Measurements from ENCODE around the gene IFNW1. TPM values are rescaled to one million over a fixed set of nuclear protein-coding genes. Genes with fewer than 3 reads are reported as not detected.

IFNW1 gene
- total and polyA plus RNA-seq, 7 experiments from 2014 or later: not detected

- peaks cover 22 to 39% (median 33%) of the 10 kb centered on the region in 7 donors for H3K4me1 Mint-ChIP-seq
- CTCF ChIA-PET: interaction anchor here (1.1 to 2.6 kb wide), 2 partner anchors 12 to 14 kb away, joined by 3 to 10 read pairs; no protein-coding TSS in a partner anchor
- peaks cover 0 to 2% (median 0%) of the 10 kb centered on the region in 5 donors for H3K36me3 Mint-ChIP-seq
- peak overlapping the region; percentile 49 for H3K4me3 ChIP-seq (ENCODE audit: low read length)
- H3K4me3 Mint-ChIP-seq: peak overlapping the region; percentile 66 to 82 (median 72)
- H3K27ac Mint-ChIP-seq: peak overlapping the region; percentile 46 to 92 (median 83)
- intact Hi-C loops (cut with micrococcal nuclease): loop anchor here (5.0 kb wide), 2 partner anchors 65 to 475 kb away; partner anchors contain the start of genes HACD4 (in 1 of the 2) and MLLT3 (in 1 of the 2)
- H3K36me3 ChIP-seq (ENCODE audit: control insufficient read depth in 2 of 3, insufficient read depth in 3 of 3, low read length in 3 of 3): no peaks in the 10 kb centered on the region
- POLR2A ChIA-PET: interaction anchor here (1.1 kb wide), 1 partner anchor 67 kb away, joined by 4 read pairs; no protein-coding TSS in a partner anchor
- ATAC-seq (no peak), DNase-seq (no peak)
- peak overlapping the region; percentile 8 for H3K27ac ChIP-seq (ENCODE audit: low read depth, low read length)
- H3K27me3 Mint-ChIP-seq: no peaks in the 10 kb centered on the region
- peaks cover 0 to 9% (median 0%) of the 10 kb centered on the region in 11 donors for H3K9me3 Mint-ChIP-seq
- H3K9me3 ChIP-seq (ENCODE audit: control insufficient read depth in 2 of 3, low read length in 3 of 3): no peaks in the 10 kb centered on the region
- peaks cover 15 to 17% of the 10 kb centered on the region in 2 donors for H3K4me1 ChIP-seq (ENCODE audit: control insufficient read depth in 2 of 2, insufficient read depth in 2 of 2, low read length in 2 of 2)
- no peaks in the 10 kb centered on the region for H3K27me3 ChIP-seq (ENCODE audit: control insufficient read depth in 2 of 2, insufficient read depth in 2 of 2, low read length in 2 of 2)
Measured at GRCh38 chr9:21096901-21097255, 44.8 kb downstream of the IFNW1 start.

GRCh38 chr9:21096172-21096900 lies 45.3 kb downstream of the IFNW1 start:
- no peaks in the 10 kb centered on the region for H3K9me3 ChIP-seq (ENCODE audit: control insufficient read depth in 2 of 3, low read length in 3 of 3)
- POLR2A ChIA-PET: interaction anchor here (0.6 to 1.1 kb wide), 2 partner anchors 67 to 412 kb away, joined by 3 to 4 read pairs; no protein-coding TSS in a partner anchor
- DNase-seq (peak in 7 of 9 donors; percentile 31 to 75 (median 68)), ATAC-seq (peak; percentile 97)
- H3K4me3 ChIP-seq (ENCODE audit: low read length): peak overlapping the region; percentile 49
- CTCF ChIA-PET: interaction anchor here (0.7 to 2.6 kb wide), 7 partner anchors 13 to 1166 kb away, joined by 3 to 10 read pairs (median 3); no protein-coding TSS in a partner anchor
- H3K4me3 Mint-ChIP-seq: peak overlapping the region; percentile 66 to 82 (median 72)
- H3K36me3 ChIP-seq (ENCODE audit: control insufficient read depth in 2 of 3, insufficient read depth in 3 of 3, low read length in 3 of 3): no peaks in the 10 kb centered on the region
- H3K27me3 ChIP-seq (ENCODE audit: control insufficient read depth in 2 of 2, insufficient read depth in 2 of 2, low read length in 2 of 2): no peaks in the 10 kb centered on the region
- H3K4me1 ChIP-seq (ENCODE audit: control insufficient read depth in 2 of 2, insufficient read depth in 2 of 2, low read length in 2 of 2): peaks cover 15 to 17% of the 10 kb centered on the region in 2 donors
- H3K27ac Mint-ChIP-seq: peak overlapping the region; percentile 46 to 92 (median 83)
- peak overlapping the region; percentile 8 for H3K27ac ChIP-seq (ENCODE audit: low read depth, low read length)
- intact Hi-C loops (cut with micrococcal nuclease): loop anchor here (5.0 kb wide), 2 partner anchors 64 to 474 kb away; partner anchors contain the start of genes HACD4 (in 1 of the 2) and MLLT3 (in 1 of the 2)
- H3K36me3 Mint-ChIP-seq: peaks cover 0 to 2% (median 0%) of the 10 kb centered on the region in 5 donors
- peaks cover 25 to 44% (median 39%) of the 10 kb centered on the region in 7 donors for H3K4me1 Mint-ChIP-seq
- peaks cover 0 to 9% (median 0%) of the 10 kb centered on the region in 11 donors for H3K9me3 Mint-ChIP-seq
- no peaks in the 10 kb centered on the region for H3K27me3 Mint-ChIP-seq

GRCh38 chr9:21095561-21095960 lies 46.1 kb downstream of the IFNW1 start:
- Mint-ChIP-seq H3K4me1 (peaks cover 23 to 46% (median 41%) of the 10 kb centered on the region in 7 donors), H3K9me3 (peaks cover 0 to 9% (median 0%) of the 10 kb centered on the region in 11 donors), H3K27ac (peak overlapping the region; percentile 46 to 90 (median 72)), H3K36me3 (peaks cover 0 to 2% (median 0%) of the 10 kb centered on the region in 5 donors), H3K27me3 (peaks cover 0 to 4% (median 0%) of the 10 kb centered on the region in 5 donors), H3K4me3 (peak overlapping the region in 1 of 10 donors; percentile 70)
- peaks cover 15 to 17% of the 10 kb centered on the region in 2 donors for H3K4me1 ChIP-seq (ENCODE audit: control insufficient read depth in 2 of 2, insufficient read depth in 2 of 2, low read length in 2 of 2)
- ATAC-seq: no peak
- H3K27ac ChIP-seq (ENCODE audit: low read depth, low read length): no peak overlapping the region
- no peaks in the 10 kb centered on the region for H3K36me3 ChIP-seq (ENCODE audit: control insufficient read depth in 2 of 3, insufficient read depth in 3 of 3, low read length in 3 of 3)
- intact Hi-C loops (cut with micrococcal nuclease): loop anchor here (1.0 to 5.0 kb wide), 3 partner anchors 13 to 473 kb away; partner anchors contain the start of genes HACD4 (in 1 of the 2) and MLLT3 (in 1 of the 2)
- H3K4me3 ChIP-seq (ENCODE audit: low read length): peak overlapping the region; percentile 49
- no peak for DNase-seq
- POLR2A ChIA-PET: interaction anchor here (1.1 kb wide), 1 partner anchor 66 kb away, joined by 4 read pairs; no protein-coding TSS in a partner anchor
- H3K9me3 ChIP-seq (ENCODE audit: control insufficient read depth in 2 of 3, low read length in 3 of 3): no peaks in the 10 kb centered on the region
- CTCF ChIA-PET: interaction anchor here (0.7 to 2.6 kb wide), 6 partner anchors 15 to 1165 kb away, joined by 3 to 10 read pairs (median 3); no protein-coding TSS in a partner anchor
- no peaks in the 10 kb centered on the region for H3K27me3 ChIP-seq (ENCODE audit: control insufficient read depth in 2 of 2, insufficient read depth in 2 of 2, low read length in 2 of 2)

Other genes with a start within 250 kb of the IFNW1 start
- gene HACD4, start 110.2 kb downstream of the IFNW1 start, total RNA-seq: 10 to 100 TPM in 4 of 5 experiments, 1 to 10 TPM in 1; 9.3 to 15.2 (median 13.6) TPM
- gene HACD4, start 110.2 kb downstream of the IFNW1 start, polyA plus RNA-seq: 1 to 10 TPM; 7.6 to 7.9 TPM
- not detected for gene IFNB1, start 63.9 kb downstream of the IFNW1 start, total RNA-seq
- not detected for gene IFNB1, start 63.9 kb downstream of the IFNW1 start, polyA plus RNA-seq
- not detected for gene IFNA21, start 24.8 kb upstream of the IFNW1 start, total RNA-seq
- gene IFNA21, start 24.8 kb upstream of the IFNW1 start, polyA plus RNA-seq: not detected
- not detected for gene IFNA4, start 45.8 kb upstream of the IFNW1 start, total RNA-seq
- not detected for gene IFNA4, start 45.8 kb upstream of the IFNW1 start, polyA plus RNA-seq
- gene IFNA7, start 60.4 kb upstream of the IFNW1 start, total RNA-seq: not detected
- gene IFNA7, start 60.4 kb upstream of the IFNW1 start, polyA plus RNA-seq: not detected
- not detected for gene IFNA10, start 65.3 kb upstream of the IFNW1 start, total RNA-seq
- not detected for gene IFNA10, start 65.3 kb upstream of the IFNW1 start, polyA plus RNA-seq
- not detected for gene IFNA16, start 75.5 kb upstream of the IFNW1 start, total RNA-seq
- not detected for gene IFNA16, start 75.5 kb upstream of the IFNW1 start, polyA plus RNA-seq
- not detected for gene IFNA17, start 86.4 kb upstream of the IFNW1 start, total RNA-seq
- not detected for gene IFNA17, start 86.4 kb upstream of the IFNW1 start, polyA plus RNA-seq
- gene IFNA14, start 98.2 kb upstream of the IFNW1 start, total RNA-seq: not detected
- not detected for gene IFNA14, start 98.2 kb upstream of the IFNW1 start, polyA plus RNA-seq
- not detected for gene IFNA5, start 163.5 kb upstream of the IFNW1 start, total RNA-seq
- gene IFNA5, start 163.5 kb upstream of the IFNW1 start, polyA plus RNA-seq: not detected
- gene KLHL9, start 193.6 kb upstream of the IFNW1 start, total RNA-seq: 10 to 100 TPM; 11.8 to 37.7 (median 19.1) TPM
- gene KLHL9, start 193.6 kb upstream of the IFNW1 start, polyA plus RNA-seq: 10 to 100 TPM; 21.1 to 23.0 TPM
- gene IFNA6, start 209.1 kb upstream of the IFNW1 start, total RNA-seq: not detected
- not detected for gene IFNA6, start 209.1 kb upstream of the IFNW1 start, polyA plus RNA-seq
- not detected for gene IFNA13, start 226.2 kb upstream of the IFNW1 start, total RNA-seq
- gene IFNA13, start 226.2 kb upstream of the IFNW1 start, polyA plus RNA-seq: not detected
- not detected for gene IFNA2, start 243.6 kb upstream of the IFNW1 start, total RNA-seq
- not detected for gene IFNA2, start 243.6 kb upstream of the IFNW1 start, polyA plus RNA-seq

All from naive thymus-derived CD4-positive, alpha-beta T cell (primary cell).